Testis (tissue), 2 donors: ENCODE results near the gene FIZ1.

Source experiments
- CTCF ChIP-seq, 3 experiments: fragments of 450-650 bp in 2 of 3; fragments of 200-600 bp in 1 of 3; sonication (generic) in 1 of 3; IDR thresholded peaks; one replicate each; pipeline ENCODE4 v1.5.1; 2016 to 2019; ENCODE audit warnings: antibody characterized with exemption in 3 of 3, mild to moderate bottlenecking in 2 of 3, moderate library complexity in 1 of 3
- POLR2A ChIP-seq: fragments of 450-650 bp; IDR thresholded peaks from one replicate; pipeline ENCODE4 v1.6.1; 2017; ENCODE audit warnings: antibody characterized with exemption, mild to moderate bottlenecking, moderate library complexity

- no peak for TF ChIP-seq CTCF (IDR thresholded peaks at IDR 0.05)
- TF ChIP-seq POLR2A, result no peak
Measured at GRCh38 chr19:55543567-55543966, 55.8 kb downstream of the FIZ1 start.
